ACC112 (cell line): ENCODE measurements around the gene ZFHX3.

ENCODE experiments used
- H2AFZ ChIP-seq: fragments of 200-600 bp; sonication (generic); one replicate; pipeline ENCODE4 v1.6.0; 2017; ENCODE audit warnings: antibody characterized with exemption, low read length; ENCODE audit not compliant: unreplicated experiment
- H3K27ac ChIP-seq: fragments of 200-600 bp; sonication (generic); 2 replicates; pipeline ENCODE4 v1.5.1; 2014; ENCODE audit warnings: low read depth, mild to moderate bottlenecking, antibody characterized with exemption, low read length, moderate library complexity
- H3K27me3 ChIP-seq: fragments of 200-600 bp; sonication (generic); 2 replicates; pipeline ENCODE4 v1.6.1; 2014; ENCODE audit warnings: mild to moderate bottlenecking, antibody characterized with exemption, low read length, moderate library complexity, mixed read lengths; ENCODE audit not compliant: insufficient read depth
- H3K36me3 ChIP-seq: fragments of 200-600 bp; sonication (generic); 2 replicates; pipeline ENCODE4 v1.6.1; 2016; ENCODE audit warnings: mild to moderate bottlenecking, antibody characterized with exemption, low read length, moderate library complexity, mixed read lengths; ENCODE audit not compliant: insufficient read depth
- H3K4me1 ChIP-seq: fragments of 200-600 bp; sonication (generic); one replicate; pipeline ENCODE4 v1.6.1; 2016; ENCODE audit warnings: low read length, mixed read lengths; ENCODE audit not compliant: insufficient read depth, unreplicated experiment, control insufficient read depth
- H3K4me3 ChIP-seq: fragments of 200-600 bp; sonication (generic); 2 replicates; pipeline ENCODE4 v1.5.1; 2014; ENCODE audit warnings: mild to moderate bottlenecking, low read depth, low read length
- H3K79me2 ChIP-seq: fragments of 200-600 bp; sonication (generic); one replicate; pipeline ENCODE4 v1.6.0; 2016; ENCODE audit warnings: low read length; ENCODE audit not compliant: control insufficient read depth, unreplicated experiment, insufficient read depth

Gene ZFHX3

DNA sequence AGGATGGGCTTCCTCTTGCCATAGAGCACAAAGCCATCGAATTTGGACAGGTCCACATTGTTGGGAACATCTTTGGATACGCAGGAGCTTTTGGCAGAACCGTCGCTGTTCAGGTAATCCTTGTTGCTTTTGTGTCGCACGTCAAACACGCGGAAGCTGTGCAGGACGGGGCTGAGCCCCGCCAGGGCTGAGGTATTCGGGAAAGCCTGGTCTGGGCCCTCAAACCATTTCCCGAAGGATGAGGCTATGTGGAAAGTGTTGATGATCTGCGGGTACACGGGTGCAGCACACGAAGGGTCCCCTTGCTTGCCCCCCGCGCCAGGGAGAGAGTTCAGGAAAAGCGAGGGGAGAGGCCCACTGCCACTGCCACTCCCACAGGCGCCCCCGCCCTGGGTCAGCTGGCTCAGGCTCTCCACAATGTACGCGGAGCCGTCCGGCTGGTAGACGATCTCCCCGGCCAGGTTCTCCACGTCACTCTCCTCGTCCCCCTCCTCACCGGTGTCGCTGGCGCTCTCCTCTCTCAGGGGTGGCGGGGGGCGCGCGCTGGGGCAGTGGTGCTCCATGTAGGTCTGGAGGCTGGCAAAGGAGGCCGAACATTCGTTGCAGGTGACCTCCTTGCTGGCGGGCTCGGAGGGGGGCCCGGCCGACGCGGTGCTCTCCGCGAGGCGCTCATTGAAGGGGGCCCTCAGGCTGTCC lies 88.5 kb downstream of the ZFHX3 start:
- Histone ChIP-seq H3K4me3 (no peak overlapping the region), H3K4me1 (no peaks in the 10 kb centered on the region), H2AFZ (no peak overlapping the region), H3K36me3 (peaks cover 19% of the 10 kb centered on the region; the same call in 1 of the 2 replicates), H3K27ac (no peak overlapping the region), H3K27me3 (no peaks in the 10 kb centered on the region), H3K79me2 (peaks cover 46% of the 10 kb centered on the region)

DNA sequence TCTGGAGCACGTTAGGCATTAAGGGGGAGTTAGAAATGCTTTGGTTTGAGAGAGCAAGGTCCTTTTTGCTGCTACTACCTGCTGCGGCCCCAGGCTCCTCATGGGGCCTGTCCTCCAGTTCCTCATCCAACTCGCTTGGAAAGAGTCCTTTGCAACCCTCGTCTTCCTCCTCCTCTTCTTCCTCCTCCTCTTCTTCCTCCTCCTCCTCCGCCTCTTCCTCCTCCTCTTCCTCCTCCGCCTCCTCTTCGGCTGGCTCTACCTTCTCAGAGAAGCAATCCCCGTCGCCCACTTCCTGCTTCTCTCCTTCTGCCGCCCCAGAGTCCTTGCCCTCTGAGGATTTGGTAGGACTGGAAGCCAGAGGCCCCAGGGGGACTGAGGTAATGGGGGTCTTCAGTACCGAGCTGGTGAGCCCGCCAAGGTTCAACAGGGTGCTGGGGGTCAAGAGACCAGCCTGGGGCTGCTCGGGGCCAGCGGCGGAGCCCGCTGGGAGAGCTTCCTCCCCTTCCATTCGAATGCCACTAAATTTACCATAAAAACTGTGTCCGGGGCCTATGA lies 89.3 kb downstream of the ZFHX3 start:
- H3K4me3 ChIP-seq = no peak overlapping the region
- H3K4me1 ChIP-seq = no peaks in the 10 kb centered on the region
- no peak overlapping the region for H3K27ac ChIP-seq
- peaks cover 19% of the 10 kb centered on the region; the same call in 1 of the 2 replicates for H3K36me3 ChIP-seq
- no peak overlapping the region for H2AFZ ChIP-seq
- peaks cover 43% of the 10 kb centered on the region for H3K79me2 ChIP-seq
- H3K27me3 ChIP-seq = no peaks in the 10 kb centered on the region

DNA sequence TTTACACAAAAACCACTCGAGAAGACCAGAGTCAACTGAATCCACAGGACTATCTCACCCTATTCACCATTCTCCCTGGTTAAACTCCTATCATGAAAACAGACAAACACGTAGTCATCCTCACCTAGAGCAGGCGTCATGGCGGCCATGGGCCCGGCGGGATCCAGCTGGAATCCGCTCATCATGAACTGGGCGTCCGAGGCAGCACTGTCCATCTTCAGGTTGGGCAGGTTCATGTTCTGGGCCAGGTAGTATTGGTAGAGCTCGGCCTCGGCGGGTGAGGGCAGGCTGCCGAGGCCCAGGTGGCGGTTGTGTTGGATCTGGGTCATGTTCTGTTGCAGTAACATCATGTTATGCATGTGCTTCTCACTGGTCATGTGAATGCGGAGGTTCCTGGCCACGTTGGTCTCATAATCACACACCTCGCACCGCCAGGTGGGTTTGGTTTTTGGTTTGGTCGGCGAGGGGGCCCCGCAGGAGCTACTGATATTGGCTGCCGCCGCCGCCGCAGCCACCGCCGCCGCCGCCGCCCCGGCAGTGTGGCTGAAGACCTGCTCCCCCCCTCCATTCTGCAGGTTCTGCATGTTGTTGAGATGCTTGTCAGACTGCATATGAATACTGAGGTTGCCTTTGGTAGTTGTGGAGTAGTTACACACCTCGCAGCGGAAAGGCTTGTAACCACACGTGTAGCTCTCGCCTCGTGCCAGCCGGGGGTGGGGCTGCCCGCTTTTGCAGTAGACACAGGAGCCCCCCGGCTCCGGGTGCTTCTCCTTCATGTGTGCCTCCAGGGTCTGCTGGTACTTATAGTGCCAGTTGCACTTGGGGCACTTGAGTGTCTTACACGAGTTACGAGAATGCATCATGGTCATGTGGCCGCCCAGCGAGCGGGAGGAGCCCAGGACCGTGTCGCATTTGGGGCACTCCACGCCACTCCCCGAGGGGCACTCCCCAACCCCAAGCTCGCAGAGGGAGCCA lies 90.3 kb downstream of the ZFHX3 start:
- Histone ChIP-seq H3K4me1 (peaks cover 3% of the 10 kb centered on the region), H3K27ac (no peak overlapping the region), H3K36me3 (peaks cover 19% of the 10 kb centered on the region; the same call in 1 of the 2 replicates), H2AFZ (no peak overlapping the region), H3K79me2 (peaks cover 42% of the 10 kb centered on the region), H3K27me3 (no peaks in the 10 kb centered on the region), H3K4me3 (no peak overlapping the region)

DNA sequence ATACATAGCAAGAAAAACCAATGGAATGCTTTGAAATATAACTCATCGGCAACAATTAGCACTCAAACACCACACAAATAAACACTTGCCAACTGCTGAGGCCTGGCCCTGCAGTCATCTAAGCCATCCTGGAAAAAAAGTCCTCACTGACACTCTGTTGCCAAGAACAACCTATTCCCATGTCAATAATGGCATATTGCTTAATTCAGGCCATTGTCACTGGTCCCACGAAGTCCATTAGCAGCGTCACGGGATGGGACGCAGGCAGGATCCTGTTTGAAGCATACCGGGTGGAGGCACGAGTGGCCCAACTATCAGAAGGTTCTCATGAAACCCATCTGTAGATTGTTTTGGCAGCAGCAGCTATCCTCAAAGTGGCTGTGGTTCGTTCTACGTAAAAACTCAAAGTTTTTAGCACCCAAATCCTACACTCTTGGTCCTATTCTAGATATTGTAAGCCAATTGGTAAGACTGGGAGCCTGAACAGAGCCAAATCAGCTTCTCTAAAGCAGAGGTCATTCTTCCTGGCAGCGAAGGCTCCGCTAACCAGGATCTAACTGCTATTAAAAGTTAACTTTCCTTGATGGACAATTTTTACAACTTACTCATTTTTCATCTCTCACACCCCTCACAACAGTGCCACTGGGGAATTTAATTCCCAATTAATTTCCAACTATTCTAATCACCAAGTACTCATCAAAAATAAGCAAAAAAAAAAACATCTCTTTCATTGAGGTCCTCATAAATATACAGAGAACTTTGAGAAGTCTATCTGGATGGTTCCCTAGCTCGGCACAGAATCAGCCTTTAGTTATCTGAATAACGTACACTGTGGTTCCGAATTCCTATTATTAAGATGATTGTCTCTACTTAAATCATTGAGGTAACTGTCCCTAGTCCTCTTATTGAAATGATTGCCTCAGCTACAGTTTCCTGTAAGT lies 91.5 kb downstream of the ZFHX3 start:
- Histone ChIP-seq H3K4me3 (no peak overlapping the region), H2AFZ (no peak overlapping the region), H3K27me3 (no peaks in the 10 kb centered on the region), H3K36me3 (peaks cover 19% of the 10 kb centered on the region; the same call in 1 of the 2 replicates), H3K79me2 (peaks cover 44% of the 10 kb centered on the region), H3K27ac (no peak overlapping the region), H3K4me1 (peaks cover 9% of the 10 kb centered on the region)

DNA sequence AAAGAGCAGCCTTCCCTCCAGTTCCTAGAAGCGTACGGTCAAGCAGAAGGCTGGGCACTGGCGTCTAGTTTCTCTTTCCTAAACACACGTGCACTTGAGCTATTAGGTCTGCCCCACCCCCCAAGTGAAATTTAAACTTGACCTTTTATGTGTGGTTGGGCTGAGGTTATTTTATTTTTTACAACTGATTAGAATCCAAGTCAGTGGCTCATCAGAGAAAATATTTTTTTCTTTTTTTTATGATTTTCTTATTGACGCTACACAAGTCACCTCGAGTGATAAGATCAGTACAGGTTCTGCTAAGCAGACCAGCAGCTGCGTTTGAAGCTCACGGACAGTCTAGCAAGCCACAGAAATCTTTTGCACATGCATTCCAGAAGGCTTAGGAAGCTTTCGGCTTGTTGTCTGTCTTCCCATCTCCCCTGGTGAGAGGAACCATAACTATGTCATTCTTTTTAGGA lies 95.1 kb downstream of the ZFHX3 start:
- Histone ChIP-seq H3K79me2 (peaks cover 47% of the 10 kb centered on the region), H3K27ac (peak overlapping the region; percentile 64), H3K27me3 (no peaks in the 10 kb centered on the region), H3K4me1 (peaks cover 9% of the 10 kb centered on the region), H3K36me3 (peaks cover 30% of the 10 kb centered on the region), H2AFZ (no peak overlapping the region), H3K4me3 (peak overlapping the region; percentile 15)

DNA sequence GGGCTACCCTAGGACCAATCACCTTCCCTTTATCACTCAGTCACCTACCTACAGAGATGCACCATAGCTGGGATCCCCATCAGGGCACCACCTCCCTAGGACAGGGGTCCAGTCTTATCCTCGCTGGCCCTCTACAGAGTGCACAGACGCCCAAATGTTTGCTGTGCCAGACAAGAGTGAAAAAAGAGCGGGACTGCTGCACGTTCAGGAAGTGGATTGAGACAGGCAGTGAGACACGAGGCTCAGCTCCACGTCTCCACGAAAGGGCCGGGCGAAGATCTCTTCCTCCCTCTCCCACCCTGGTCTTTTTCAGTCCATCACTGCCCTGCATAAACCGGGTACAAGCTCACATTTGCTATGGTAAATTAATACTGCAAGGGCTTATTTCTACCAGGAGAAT lies 95.5 kb downstream of the ZFHX3 start:
- peaks cover 30% of the 10 kb centered on the region for H3K36me3 ChIP-seq
- peaks cover 47% of the 10 kb centered on the region for H3K79me2 ChIP-seq
- H3K27ac ChIP-seq = peak overlapping the region; percentile 64; the same call in 1 of the 2 replicates

DNA sequence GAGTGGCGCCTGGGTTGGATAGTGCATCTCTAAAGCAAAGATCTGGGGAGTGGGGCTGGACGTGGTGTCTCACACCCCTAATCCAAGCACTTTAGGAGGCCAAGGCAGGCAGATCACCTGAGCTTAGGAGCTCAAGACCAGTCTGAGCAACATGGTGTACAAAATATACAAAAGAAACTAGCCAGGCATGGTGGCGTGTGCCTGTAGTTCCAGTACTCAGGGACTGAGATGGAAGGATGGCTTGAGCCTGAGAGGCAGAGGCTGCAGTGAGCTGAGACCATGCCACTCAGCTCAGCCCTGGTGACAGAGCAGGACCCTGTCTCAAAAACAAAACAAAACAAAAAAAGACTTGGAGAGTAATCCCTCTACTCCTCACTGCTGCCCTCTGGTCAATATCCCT lies 96.0 kb downstream of the ZFHX3 start:
- H3K79me2 ChIP-seq = peaks cover 48% of the 10 kb centered on the region
- no peak overlapping the region for H3K4me3 ChIP-seq
- H3K4me1 ChIP-seq = peaks cover 9% of the 10 kb centered on the region
- H3K36me3 ChIP-seq = peaks cover 30% of the 10 kb centered on the region
- H3K27ac ChIP-seq = no peak overlapping the region
- no peak overlapping the region for H2AFZ ChIP-seq
- H3K27me3 ChIP-seq = no peaks in the 10 kb centered on the region

More for the DNA sequence above, 95.5 kb downstream of the ZFHX3 start:
- H2AFZ ChIP-seq = no peak overlapping the region
- no peaks in the 10 kb centered on the region for H3K27me3 ChIP-seq
- H3K4me3 ChIP-seq = peak overlapping the region; percentile 15
- H3K4me1 ChIP-seq = peaks cover 9% of the 10 kb centered on the region

DNA sequence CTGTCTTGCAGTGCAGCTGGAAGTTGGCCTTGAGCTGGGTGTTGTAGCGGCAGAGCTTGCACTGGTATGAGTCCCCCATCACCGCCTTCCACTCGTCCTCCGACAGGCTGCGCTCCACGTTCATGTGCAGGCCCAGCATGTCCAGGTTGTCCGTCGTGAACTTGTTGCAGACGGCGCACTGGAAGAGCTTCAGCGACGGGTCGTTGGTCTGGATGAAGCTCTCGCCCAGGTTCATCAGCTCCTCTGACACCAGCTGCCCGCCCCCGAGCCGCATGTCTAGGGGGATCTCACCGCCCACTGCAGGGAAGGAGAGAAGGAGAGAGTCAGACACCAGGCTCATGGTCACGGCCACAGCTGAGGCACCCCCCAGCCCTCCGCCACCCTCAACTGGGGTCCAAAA lies 97.3 kb downstream of the ZFHX3 start:
- Histone ChIP-seq H3K4me3 (no peak overlapping the region), H3K27ac (no peak overlapping the region), H3K79me2 (peaks cover 60% of the 10 kb centered on the region), H3K36me3 (peaks cover 23% of the 10 kb centered on the region), H2AFZ (no peak overlapping the region), H3K27me3 (no peaks in the 10 kb centered on the region), H3K4me1 (peaks cover 9% of the 10 kb centered on the region)

DNA sequence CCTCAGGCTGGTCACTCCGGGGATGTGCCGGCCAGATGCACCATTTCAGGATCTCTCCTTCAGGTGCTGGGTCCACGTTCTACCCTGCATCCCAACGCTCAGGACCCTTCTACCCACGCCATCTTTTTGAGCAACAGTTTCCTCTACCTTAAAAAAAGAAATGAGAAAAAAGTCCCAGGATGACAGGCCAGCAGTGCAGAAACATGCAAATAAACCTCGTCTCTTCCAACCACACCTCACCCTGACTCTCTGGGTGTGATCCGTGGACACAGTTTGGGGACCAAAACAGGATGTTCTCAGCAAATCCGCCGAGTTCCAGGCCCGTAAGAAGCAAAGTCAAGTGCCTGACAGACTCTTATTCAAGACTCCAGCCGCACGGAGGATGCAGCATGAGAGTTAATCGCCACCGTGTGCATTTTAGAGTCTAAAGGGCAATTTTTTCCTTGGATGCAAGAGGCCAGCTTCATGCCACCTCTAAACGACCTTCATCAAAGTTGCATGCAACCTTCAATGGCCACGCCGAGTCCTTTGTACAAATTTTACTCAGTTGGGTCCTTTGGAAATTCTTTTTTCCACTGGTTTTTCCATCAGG lies 99.6 kb downstream of the ZFHX3 start:
- peaks cover 9% of the 10 kb centered on the region for H3K4me1 ChIP-seq
- H2AFZ ChIP-seq = no peak overlapping the region
- no peak overlapping the region for H3K27ac ChIP-seq
- peaks cover 59% of the 10 kb centered on the region for H3K79me2 ChIP-seq
- H3K4me3 ChIP-seq = no peak overlapping the region
- peaks cover 28% of the 10 kb centered on the region for H3K36me3 ChIP-seq
- H3K27me3 ChIP-seq = no peaks in the 10 kb centered on the region
